Midbrain (tissue), 1 donor: ENCODE data around the gene FKBP14.

Experiments
- DNase-seq: peaks from one replicate; lab custom pipeline; 2025; lab: John Stamatoyannopoulos, UW

The FKBP14 gene

GRCh38 chr7:30026229-30027064 lies at the start of gene FKBP14:
TSS of gene FKBP14 (minus strand) at chr7:30026702. CDS start at chr7:30026508, 194 bp downstream.
- DNase-seq, result peak; percentile 98

- no peak for DNase-seq
These were observed 48.0 kb upstream of the FKBP14 start for GRCh38 chr7:30074422-30075030.

- no peak for DNase-seq
These were observed 46.2 kb upstream of the FKBP14 start for GRCh38 chr7:30072735-30073134.

GRCh38 chr7:30070052-30070451 lies 43.5 kb upstream of the FKBP14 start:
- no peak for DNase-seq

- no peak for DNase-seq
These were observed 42.8 kb upstream of the FKBP14 start for GRCh38 chr7:30069096-30069867.

GRCh38 chr7:30068117-30068516 lies 41.6 kb upstream of the FKBP14 start:
- DNase-seq, result no peak

- no peak for DNase-seq
These were observed 40.2 kb upstream of the FKBP14 start for GRCh38 chr7:30066687-30067086.

GRCh38 chr7:30065746-30066145 lies 39.2 kb upstream of the FKBP14 start:
- no peak for DNase-seq

- DNase-seq, result peak; percentile 21
These were observed 36.1 kb upstream of the FKBP14 start for GRCh38 chr7:30062587-30062986.

- DNase-seq, result peak; percentile 5
These were observed 35.3 kb upstream of the FKBP14 start for GRCh38 chr7:30061786-30062185.

GRCh38 chr7:30057741-30058140 lies 31.2 kb upstream of the FKBP14 start:
- no peak for DNase-seq

- DNase-seq, result no peak
These were observed 26.6 kb upstream of the FKBP14 start for GRCh38 chr7:30053068-30053467.

- DNase-seq, result no peak
These were observed 22.7 kb upstream of the FKBP14 start for GRCh38 chr7:30049173-30049572.

- DNase-seq, result no peak
These were observed 22.1 kb upstream of the FKBP14 start for GRCh38 chr7:30048582-30048981.

- DNase-seq, result no peak
These were observed 20.6 kb upstream of the FKBP14 start for GRCh38 chr7:30047124-30047523.

GRCh38 chr7:30046127-30046770 lies 19.7 kb upstream of the FKBP14 start:
- no peak for DNase-seq

GRCh38 chr7:30041526-30042269 lies 15.2 kb upstream of the FKBP14 start:
- no peak for DNase-seq

- DNase-seq, result no peak
These were observed 14.4 kb upstream of the FKBP14 start for GRCh38 chr7:30040938-30041337.

GRCh38 chr7:30038196-30038980 lies 11.9 kb upstream of the FKBP14 start:
- DNase-seq, result no peak

GRCh38 chr7:30036220-30036619 lies 9.7 kb upstream of the FKBP14 start:
- no peak for DNase-seq

GRCh38 chr7:30034501-30034900 lies 8.0 kb upstream of the FKBP14 start:
- no peak for DNase-seq
